ENCODE results near the gene NFATC2.

DNA sequence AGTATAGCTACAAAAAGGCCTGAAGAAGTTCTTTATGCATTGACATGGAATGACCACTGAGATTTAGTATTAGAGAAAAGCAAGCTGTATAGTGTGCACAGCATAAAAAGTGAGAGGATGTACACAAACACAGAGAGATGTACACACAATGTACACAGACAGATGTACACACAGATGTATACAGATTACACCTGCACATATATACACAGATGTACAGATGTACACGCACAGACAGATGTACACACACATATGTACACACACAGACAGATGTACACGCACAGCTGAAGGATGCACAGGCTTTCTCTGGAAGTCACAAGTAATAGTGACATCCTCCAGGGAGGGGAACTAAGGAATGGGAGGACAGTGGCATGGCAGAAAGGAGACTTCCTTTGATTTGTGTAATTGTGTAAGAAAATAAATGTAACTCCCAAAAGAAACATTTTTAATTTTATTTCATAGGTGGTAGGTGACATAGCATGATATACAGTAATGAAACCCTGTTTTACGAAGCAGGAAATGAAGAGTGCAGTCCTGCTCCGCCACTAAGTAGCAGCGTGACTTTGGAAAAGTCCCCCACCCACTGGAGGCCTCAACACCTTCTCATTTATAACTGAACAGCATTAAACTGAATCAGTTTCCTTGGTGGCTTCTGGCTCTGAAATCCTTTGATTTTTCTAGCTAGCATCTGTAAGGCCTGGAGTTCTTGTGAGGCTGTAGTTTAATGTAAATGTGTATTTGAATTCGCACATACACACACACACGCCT lies 14.1 kb downstream of the NFATC2 start:
- no peak for TF ChIP-seq SUZ12 (IDR thresholded peaks at IDR 0.05)
- no peak for TF ChIP-seq FOXM1 (IDR thresholded peaks at IDR 0.05; ENCODE audit: borderline replicate concordance)
- TF ChIP-seq, protein P1, sequence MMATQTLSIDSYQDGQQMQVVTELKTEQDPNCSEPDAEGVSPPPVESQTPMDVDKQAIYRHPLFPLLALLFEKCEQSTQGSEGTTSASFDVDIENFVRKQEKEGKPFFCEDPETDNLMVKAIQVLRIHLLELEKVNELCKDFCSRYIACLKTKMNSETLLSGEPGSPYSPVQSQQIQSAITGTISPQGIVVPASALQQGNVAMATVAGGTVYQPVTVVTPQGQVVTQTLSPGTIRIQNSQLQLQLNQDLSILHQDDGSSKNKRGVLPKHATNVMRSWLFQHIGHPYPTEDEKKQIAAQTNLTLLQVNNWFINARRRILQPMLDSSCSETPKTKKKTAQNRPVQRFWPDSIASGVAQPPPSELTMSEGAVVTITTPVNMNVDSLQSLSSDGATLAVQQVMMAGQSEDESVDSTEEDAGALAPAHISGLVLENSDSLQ (IDR thresholded peaks at IDR 0.05), result no peak
